ENCODE measurements around the gene PXDN. TPM values are rescaled to one million over a fixed set of nuclear protein-coding genes. Genes with fewer than 3 reads are reported as not detected.
A peak's percentile ranks its signal among the peaks of the same experiment; 100 is the strongest.

PXDN gene
- total and polyA plus RNA-seq, 2 of the 4 experiments (the other 2 are of a cell fraction), result 153 to 332 TPM

- no peak overlapping the region; the same call in 2 of the 3 replicates for H2BK15ac ChIP-seq (ENCODE audit: low read depth, low read length)
- ChIA-PET CTCF (interaction anchor here (1.0 to 1.9 kb wide), 11 partner anchors 16 to 141 kb away, joined by 3 to 10 read pairs (median 3); no protein-coding TSS in a partner anchor), POLR2A (ENCODE audit: unreplicated experiment) (no interaction called here)
- peaks cover 84% of the 10 kb centered on the region for H3K36me3 ChIP-seq (ENCODE audit: control insufficient read depth, insufficient read depth, low read length)
- H3K27ac ChIP-seq (ENCODE audit: insufficient read depth, low read length), result peak overlapping the region; percentile 60
- peak overlapping the region; percentile 85 for H3K4ac ChIP-seq (ENCODE audit: low read depth, low read length)
- H3K79me1 ChIP-seq (ENCODE audit: low read depth in 1 of 2, low read length in 2 of 2), result peaks cover 40 to 91% of the 10 kb centered on the region in 2 experiments
- H3K14ac ChIP-seq (replicated peaks; ENCODE audit: low read depth, low read length), result 0 out of 2 replicates have a peak overlapping the region, but pooled peaks have one; percentile 39
- H3K9ac ChIP-seq (ENCODE audit: low read depth, low read length), result no peak overlapping the region; the same call in 1 of the 2 replicates
- peak overlapping the region; percentile 92 for H2AK9ac ChIP-seq (replicated peaks; ENCODE audit: low read depth, low read length, poor library complexity)
- TF ChIP-seq, protein P1, sequence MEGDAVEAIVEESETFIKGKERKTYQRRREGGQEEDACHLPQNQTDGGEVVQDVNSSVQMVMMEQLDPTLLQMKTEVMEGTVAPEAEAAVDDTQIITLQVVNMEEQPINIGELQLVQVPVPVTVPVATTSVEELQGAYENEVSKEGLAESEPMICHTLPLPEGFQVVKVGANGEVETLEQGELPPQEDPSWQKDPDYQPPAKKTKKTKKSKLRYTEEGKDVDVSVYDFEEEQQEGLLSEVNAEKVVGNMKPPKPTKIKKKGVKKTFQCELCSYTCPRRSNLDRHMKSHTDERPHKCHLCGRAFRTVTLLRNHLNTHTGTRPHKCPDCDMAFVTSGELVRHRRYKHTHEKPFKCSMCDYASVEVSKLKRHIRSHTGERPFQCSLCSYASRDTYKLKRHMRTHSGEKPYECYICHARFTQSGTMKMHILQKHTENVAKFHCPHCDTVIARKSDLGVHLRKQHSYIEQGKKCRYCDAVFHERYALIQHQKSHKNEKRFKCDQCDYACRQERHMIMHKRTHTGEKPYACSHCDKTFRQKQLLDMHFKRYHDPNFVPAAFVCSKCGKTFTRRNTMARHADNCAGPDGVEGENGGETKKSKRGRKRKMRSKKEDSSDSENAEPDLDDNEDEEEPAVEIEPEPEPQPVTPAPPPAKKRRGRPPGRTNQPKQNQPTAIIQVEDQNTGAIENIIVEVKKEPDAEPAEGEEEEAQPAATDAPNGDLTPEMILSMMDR (conservative IDR thresholded peaks at IDR 0.05; ENCODE audit: low read depth, low read length), result no peak
- no peak for TF ChIP-seq RFX5 (IDR thresholded peaks at IDR 0.05; ENCODE audit: low read depth, low read length)
- no peak for TF ChIP-seq MAFK (IDR thresholded peaks at IDR 0.05; ENCODE audit: low read depth, low read length)
- TF ChIP-seq MAZ (IDR thresholded peaks at IDR 0.05; ENCODE audit: borderline replicate concordance, low read depth, low read length), result no peak
- no peak for TF ChIP-seq POLR2A (IDR thresholded peaks at IDR 0.05; ENCODE audit: low read depth, low read length)
- no peak for TF ChIP-seq CHD1 (IDR thresholded peaks at IDR 0.05; ENCODE audit: low read depth, low read length)
- no peak for TF ChIP-seq NFE2L2 (IDR thresholded peaks at IDR 0.05; ENCODE audit: low read depth, low read length)
- TF ChIP-seq RCOR1 (IDR thresholded peaks at IDR 0.05; ENCODE audit: insufficient replicate concordance, low read length), result no peak
- peak overlapping the region; percentile 39 for H2AFZ ChIP-seq (replicated peaks; ENCODE audit: low read length, poor library complexity)
- H3K4me3 ChIP-seq (ENCODE audit: insufficient read depth, low read depth, low read length), result no peak overlapping the region
- no peaks in the 10 kb centered on the region for H3K9me3 ChIP-seq (ENCODE audit: control insufficient read depth, insufficient read depth, low read length)
- H4K5ac ChIP-seq (ENCODE audit: low read depth, low read length), result peak overlapping the region; percentile 21
- H3K27me3 ChIP-seq (ENCODE audit: control insufficient read depth, insufficient read depth, low read length), result no peaks in the 10 kb centered on the region
- BruUV-seq (replicated peaks), result no TSS peak
- H2BK5ac ChIP-seq (ENCODE audit: low read depth, low read length, poor library complexity, severe bottlenecking), result peak overlapping the region; percentile 78
- H3K4me1 ChIP-seq (ENCODE audit: control insufficient read depth, insufficient read depth, low read length), result peaks cover 9% of the 10 kb centered on the region
- in situ Hi-C loops (cut with MboI; ENCODE audit: low sequenced_read_pairs) (loop anchor here (5.0 kb wide), 1 partner anchor 71 kb away; no protein-coding TSS in a partner anchor), intact Hi-C loops (cut with micrococcal nuclease) (no loop called here), dilution Hi-C loops (cut with HindIII; ENCODE audit: low sequenced_read_pairs, unreplicated experiment) (no loop called here)
- no peak overlapping the region for H3K4me2 ChIP-seq (ENCODE audit: low read depth, low read length)
- peak overlapping the region; percentile 10; the same call in 1 of the 2 replicates for H3K18ac ChIP-seq (ENCODE audit: low read depth, low read length)
- H2BK20ac ChIP-seq (ENCODE audit: low read depth, low read length), result peak overlapping the region; percentile 57; the same call in 1 of the 2 replicates
- DNase-seq, result no peak
- H3K23ac ChIP-seq (ENCODE audit: low read depth, low read length), result no peak overlapping the region
- peak overlapping the region; percentile 65 for H4K91ac ChIP-seq (ENCODE audit: insufficient read depth, low read depth, low read length)
- H4K20me1 ChIP-seq (ENCODE audit: insufficient read depth, low read length), result peaks cover 30% of the 10 kb centered on the region
- peak overlapping the region; percentile 0 to 42; a peak in 1 of 4 replicates for H4K8ac ChIP-seq (ENCODE audit: low read depth in 2 of 2, low read length in 2 of 2)
- H3K9me1 ChIP-seq (ENCODE audit: insufficient read depth, low read length), result peaks cover 16% of the 10 kb centered on the region
- WGBS, 2 experiments (ENCODE audit: extremely low coverage in 2 of 2, insufficient read length in 1 of 2), result 96% methylated on average over 15 of the region's 26 CpGs; no CpG with 5 or more reads in 1 of the 2 experiments
- peak overlapping the region; percentile 87 for H2AK5ac ChIP-seq (ENCODE audit: low read depth, low read length)
- no peak overlapping the region for H3K56ac ChIP-seq (ENCODE audit: extremely low read depth, insufficient read depth, low read length)
- ATAC-seq (ENCODE audit: low read depth), result peak; percentile 2
- peak overlapping the region; percentile 72 for H2BK120ac ChIP-seq (ENCODE audit: low read depth, low read length)
These were observed 68.0 kb downstream of the PXDN start for GRCh38 chr2:1676091-1676912.
